Left ventricle myocardium superior (tissue), 1 donor: ENCODE measurements around the gene CCND2. TPM values are rescaled to one million over a fixed set of nuclear protein-coding genes. Genes with fewer than 3 reads are reported as not detected.

Experiments
- ATAC-seq: fragments of 200-7000 bp; cut with Tn5 transposase; one replicate; pipeline ENCODE4 v1.9.1; 2020; ENCODE audit warnings: mild to moderate bottlenecking, moderate library complexity
- DNase-seq: peaks from one replicate; pipeline ENCODE4 v3.0.0-alpha.2; 2020
- intact Hi-C: fragments of 100-400 bp; cut with micrococcal nuclease; formaldehyde crosslinking; loops from one replicate; pipeline ENCODE4 v1.11.0; 2022
- total RNA-seq: library from RNA; stranded (reverse); fragmentation: NEBNext Ultra II Directional; extraction: Animal tissue kit (Norgen Biotek cat#: 25700); gene quantifications from one replicate; pipeline ENCODE4 v1.2.1, GENCODE V29; 2021
- donor health status: DM: no; HTN: yes; CAD: no; lungs with severe emphysema.

CCND2 gene
- total RNA-seq, 1 donor from 2014 or later, result 281 TPM

DNA sequence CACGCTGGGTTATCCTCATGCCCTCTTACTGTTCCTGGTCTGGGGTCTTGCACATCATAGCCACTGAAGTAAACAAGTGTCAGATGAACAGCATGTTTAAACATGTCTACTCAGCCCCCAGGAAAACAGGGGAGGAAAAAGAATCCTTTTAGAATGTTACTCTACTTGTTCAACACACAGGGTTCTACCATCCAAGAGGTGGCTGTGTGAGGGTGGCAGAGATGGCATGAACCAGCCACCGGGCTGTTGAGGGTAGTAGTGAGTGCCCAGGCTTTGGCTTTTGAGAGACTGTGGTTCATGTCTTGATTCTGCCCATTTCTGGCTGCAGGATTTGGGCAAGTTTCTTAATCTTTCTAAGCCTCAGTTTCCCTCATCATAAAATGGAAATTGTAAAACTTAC lies 21.6 kb upstream of the CCND2 start:
- intact Hi-C loops, result no loop called here
- ATAC-seq (peak; percentile 27), DNase-seq (no peak)

DNA sequence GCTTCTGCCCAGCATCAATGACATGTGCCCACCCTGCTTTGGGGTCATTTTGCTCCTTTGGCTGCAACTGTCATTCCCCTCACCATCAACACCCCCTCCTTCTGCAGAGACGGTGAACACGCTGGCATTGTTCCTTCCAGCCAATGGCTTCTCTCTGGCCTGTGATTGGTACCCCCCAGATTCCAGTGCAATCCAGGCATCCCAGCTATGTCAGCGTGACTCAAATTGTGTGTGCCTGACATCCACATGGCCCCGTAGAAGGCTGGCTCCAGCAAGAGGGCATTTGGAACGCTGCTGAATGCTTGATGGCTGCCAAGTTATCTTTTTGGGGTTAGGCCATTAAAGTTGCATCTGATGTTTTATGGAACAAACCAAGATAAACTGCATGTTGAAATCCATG lies 21.0 kb upstream of the CCND2 start:
- peak; percentile 52 for DNase-seq

DNA sequence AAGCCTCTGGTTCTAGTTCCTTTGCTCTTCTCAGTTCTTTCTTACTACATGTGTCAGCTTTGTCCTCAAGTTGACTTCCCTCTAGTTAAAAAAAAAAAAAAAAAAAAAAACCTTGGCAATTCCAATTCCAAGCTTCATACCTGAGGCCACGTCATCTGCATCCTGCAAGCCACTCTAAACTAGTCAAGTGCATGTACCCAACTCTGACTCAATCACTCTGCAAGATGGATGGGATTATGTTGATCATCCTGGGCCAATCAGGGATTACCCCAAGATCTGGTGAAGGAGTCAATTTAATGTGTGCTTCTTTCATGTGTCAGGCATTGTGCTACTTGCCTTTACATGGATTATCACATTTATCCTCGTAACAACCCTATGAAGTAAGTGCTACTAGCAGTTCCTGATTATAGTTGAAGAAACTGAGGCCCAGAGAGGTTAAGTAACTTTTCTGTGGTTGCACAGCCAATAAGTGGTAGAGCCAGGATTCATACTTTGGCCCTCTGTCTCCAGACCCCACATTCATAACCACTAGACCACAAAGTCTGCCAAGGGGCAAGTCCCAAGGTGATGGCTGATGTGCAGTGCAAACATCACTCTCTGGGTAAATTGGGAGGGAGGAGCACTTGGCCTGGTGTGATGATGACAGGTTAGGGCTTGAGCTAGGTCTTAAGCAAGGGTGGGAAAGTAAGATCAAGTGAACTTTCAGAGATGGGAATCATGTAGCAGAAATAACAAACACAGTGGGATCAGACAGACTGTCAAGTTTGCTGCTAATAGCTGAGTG lies 17.3 kb upstream of the CCND2 start:
- intact Hi-C loops, result no loop called here
- DNase-seq (no peak), ATAC-seq (no peak)

More for the DNA sequence above, 21.0 kb upstream of the CCND2 start:
- intact Hi-C loops, result no loop called here
- peak; percentile 97 for ATAC-seq

DNA sequence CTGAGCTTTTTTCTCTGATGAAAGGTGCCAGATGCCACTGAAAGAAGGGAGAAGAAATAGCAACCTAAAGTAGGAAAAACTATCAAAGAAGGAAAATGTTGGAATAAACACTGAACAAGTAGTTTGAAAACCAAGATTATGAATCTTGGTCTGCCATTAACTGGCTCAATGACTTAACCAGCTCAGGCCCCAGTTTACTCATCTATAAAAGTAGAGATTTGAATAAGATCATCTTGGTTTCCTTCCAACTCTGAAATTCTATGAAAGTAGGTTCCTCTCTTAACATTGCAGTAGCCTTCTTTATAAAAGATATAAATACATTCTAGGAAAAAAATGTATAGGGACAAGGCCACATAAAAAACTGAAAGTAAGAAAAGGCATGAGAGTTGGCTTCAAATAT lies 16.1 kb upstream of the CCND2 start:
- DNase-seq (no peak), ATAC-seq (no peak)
- intact Hi-C loops, result no loop called here

DNA sequence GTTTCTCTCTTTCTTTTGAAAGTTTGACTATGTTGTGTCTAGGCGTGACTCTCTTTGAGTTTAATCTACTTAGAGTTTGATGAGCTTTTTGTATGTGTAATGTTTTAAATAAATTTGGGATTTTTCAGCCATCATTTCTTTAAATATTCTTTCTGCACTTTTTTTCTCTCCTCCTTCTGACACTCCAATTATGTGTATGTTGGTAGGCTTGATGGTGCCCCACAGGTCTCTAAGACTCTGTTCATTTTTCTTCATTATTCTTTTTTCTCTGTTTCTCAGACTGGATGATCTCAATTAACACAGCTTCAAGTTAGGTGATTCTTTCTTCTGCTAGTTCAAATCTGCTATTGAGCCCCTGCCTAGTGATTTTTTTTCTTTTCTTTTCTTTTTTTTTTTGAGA lies 14.5 kb upstream of the CCND2 start:
- DNase-seq (no peak), ATAC-seq (no peak)
- intact Hi-C loops, result no loop called here

DNA sequence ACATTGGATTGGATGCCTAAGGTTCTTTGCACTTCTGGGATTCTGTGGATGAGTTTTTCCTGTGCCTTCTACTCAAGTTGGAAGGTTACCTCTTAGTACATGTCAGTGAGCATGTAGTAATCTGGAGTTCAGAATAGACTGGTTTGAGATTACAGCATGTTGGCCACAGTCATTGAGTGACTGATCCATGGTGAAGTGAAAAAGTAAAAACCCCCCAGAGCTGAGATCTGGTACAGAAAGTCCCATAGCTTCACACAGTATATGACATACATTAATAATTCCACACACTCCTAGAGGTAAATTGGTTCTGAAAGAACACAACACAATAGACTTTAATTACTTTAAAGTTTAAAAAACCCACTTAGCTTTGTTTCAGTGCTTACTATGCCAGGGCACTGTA lies 11.9 kb upstream of the CCND2 start:
- intact Hi-C loops, result loop anchor here (10.0 kb wide), 1 partner anchor 147 kb away; no protein-coding TSS in a partner anchor
- ATAC-seq, result no peak

DNA sequence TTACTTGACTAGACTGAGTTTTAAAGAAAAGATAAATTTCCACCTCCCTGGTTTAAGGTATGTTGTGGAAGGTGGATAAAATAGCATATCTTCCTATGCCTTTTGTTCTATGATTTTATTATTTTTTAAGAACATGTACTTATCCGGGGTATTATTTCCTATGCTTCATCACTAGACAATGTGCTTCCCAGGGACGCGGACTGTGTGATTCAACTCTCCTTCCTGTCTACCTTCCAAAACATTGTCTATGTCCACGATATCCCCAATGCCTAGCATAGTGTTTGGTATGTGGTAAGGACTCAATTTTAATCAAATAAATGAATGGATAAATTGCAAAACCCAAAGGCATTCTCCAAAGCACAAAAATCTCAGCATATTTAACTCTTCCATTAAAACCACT lies 8.3 kb upstream of the CCND2 start:
- DNase-seq (no peak), ATAC-seq (no peak)
- intact Hi-C loops, result loop anchor here (10.0 kb wide), 1 partner anchor 150 kb away; no protein-coding TSS in a partner anchor

More for the DNA sequence above, 11.9 kb upstream of the CCND2 start:
- DNase-seq, result no peak

DNA sequence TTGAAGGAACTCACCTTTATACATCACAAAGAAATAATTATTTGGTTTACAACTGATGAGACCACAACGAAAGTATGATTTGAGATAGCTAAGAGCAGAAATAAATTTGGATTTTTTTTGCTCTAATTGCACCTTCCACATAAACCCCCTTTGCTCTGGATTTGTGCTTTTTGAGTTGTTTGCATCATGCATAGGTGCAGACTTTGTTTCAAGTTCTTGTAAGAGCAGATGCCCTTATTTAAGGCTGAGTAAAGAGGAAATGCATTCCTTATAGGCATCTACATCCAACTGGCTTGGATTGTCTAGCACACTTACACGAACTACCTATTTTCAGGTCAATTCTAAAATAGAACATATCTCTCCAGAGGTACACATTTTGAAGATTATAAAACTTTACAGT lies 6.6 kb upstream of the CCND2 start:
- intact Hi-C loops, result loop anchor here (10.0 kb wide), 1 partner anchor 152 kb away; no protein-coding TSS in a partner anchor
- DNase-seq (no peak), ATAC-seq (no peak)

DNA sequence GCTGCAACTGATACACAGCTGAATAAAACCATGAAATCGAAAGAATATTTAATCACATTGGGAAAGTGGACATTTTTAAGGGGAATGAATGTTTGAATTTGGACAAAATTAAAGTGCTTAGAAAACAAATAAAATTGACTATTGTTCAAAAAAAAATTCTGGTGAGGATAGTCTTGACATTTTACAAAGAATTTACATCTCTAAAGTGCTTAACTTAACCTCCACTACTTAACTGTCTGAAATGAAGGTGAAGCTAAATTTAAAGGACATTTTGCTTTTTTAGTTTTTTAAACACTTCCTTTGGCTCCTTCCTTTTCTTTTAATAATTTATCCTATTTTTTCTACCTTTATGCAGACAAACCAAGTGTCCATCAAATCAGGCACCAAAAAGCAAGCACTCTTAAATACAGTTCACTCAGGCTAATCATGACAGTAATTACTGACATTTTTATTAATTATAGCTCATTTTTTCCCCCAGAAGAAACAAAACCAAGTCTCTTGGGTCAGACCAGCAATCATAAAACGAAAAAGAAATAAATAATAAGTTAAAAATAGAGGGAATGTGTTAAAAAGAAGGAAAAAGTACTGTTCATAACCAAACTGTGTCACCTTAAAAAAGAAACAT lies 5.7 kb upstream of the CCND2 start:
- DNase-seq (no peak), ATAC-seq (no peak)
- intact Hi-C loops, result loop anchor here (10.0 kb wide), 1 partner anchor 153 kb away; no protein-coding TSS in a partner anchor

DNA sequence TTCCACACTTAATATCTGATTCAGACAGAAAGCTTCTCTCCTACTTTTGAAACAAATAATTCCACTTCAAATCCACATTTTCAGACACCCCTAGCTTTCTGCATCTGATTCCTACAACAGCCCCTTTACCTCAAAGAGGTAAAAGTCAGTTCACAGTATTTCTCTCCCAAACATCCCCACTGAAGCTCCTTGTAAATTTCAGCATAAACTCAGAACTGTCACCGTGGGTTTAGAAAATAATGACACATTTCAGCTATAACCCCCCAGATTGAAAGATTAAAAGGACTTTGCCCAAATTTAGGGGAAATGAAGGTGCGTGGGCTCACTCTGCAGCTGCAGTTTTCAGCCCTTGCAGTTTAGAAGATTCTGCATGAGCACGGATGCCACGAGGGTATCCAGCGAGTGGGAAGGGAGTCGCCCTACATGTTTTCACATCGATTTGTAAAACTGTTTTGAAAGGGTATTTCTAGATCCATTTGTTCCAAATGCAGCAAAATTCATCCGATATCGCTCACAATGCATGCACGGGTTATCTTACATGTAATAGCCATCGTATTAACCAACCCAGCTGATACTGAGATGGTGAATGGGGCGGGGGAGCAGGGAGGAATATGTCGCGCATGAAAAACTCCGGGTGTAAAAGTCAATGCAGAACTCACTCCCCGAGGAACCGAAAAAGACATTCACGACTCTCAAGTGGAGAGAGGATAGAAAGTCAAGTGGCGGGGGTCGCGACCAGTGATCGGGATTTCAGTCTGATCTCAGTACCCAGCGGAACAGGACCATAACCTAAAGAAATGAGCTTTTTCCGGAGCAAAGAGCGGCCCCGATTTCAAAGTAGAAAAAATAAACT lies 5.0 kb upstream of the CCND2 start:
- no peak for DNase-seq
- no peak for ATAC-seq
- intact Hi-C loops, result loop anchor here (10.0 kb wide), 1 partner anchor 154 kb away; no protein-coding TSS in a partner anchor

DNA sequence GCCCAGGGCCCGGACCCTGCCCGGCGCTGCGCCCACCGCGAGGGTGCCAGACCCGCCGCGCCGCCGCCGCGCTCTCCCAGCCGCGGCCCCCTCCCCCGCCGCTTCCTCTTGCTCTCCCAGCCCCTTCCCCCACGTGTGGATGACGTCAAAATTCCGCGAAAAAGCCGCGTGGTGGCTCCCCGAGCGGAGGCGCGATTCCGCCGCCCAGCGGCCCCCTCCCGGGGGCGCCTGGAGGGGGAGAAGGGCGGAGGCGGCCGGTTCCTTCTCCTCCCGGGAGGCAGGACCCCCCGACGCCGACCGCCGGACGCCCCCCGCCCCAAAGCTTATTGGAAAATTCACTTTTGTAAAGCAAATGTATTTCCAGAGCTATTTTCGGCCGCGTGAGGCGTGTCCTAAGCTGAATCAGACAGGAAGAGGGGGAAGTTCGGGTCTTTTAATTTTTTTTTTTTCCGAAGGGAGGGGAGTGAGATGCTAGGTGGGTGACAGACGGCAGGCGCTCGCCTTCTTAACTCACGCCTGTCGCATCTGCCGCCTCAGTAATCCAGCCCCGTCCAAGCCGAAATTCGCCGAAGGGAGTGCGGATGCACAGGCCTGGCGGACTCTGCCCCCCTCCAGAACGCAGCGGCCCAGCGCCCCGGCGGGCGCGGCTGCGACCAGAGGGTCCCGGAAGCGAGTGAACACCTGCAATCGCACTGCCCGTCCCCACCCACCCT lies 4.1 kb upstream of the CCND2 start:
- intact Hi-C loops, result loop anchor here (10.0 kb wide), 1 partner anchor 155 kb away; no protein-coding TSS in a partner anchor
- peak; percentile 88 for DNase-seq
- ATAC-seq, result peak; percentile 22

DNA sequence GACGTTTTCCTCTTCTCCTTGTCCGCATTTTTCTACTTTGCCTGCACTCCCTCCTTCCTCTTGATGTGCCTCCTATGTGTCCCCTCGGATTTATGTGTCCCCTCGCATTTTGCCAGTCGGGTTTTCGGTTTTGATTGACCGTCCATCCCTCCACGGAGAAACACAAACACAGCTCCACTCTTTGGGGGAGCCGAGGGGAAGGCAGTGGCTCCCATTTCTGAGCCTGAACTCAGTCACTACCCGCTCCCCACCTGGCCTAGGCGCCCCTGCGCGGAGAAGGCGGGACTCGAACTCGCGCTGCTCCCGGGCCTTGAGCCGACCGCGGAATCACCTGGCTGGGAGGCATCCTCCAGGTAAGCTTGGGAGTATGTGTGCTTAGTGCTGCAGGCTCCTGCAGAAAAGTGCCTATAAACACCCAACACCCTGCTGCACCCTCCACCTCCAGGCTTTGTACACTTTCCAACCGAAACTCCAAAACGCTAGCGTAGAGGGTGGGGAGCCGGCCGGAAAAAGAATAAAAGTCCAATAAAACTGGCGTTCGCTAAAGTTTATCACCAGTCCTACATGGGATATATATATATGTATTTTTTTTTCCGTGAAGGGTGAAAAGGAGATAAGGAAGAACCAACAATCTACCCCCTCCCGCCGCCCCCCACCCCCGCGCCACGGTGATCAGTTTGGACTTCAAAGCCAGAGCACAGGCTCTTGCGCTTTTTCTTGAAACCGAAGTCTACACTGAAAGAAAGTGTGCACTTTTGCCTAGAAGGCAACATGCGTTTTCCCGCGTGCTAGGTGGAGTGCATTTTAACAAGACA lies 3.3 kb upstream of the CCND2 start:
- intact Hi-C loops, result loop anchor here (10.0 kb wide), 1 partner anchor 385 kb away; no protein-coding TSS in a partner anchor
- DNase-seq, result no peak
- no peak for ATAC-seq

DNA sequence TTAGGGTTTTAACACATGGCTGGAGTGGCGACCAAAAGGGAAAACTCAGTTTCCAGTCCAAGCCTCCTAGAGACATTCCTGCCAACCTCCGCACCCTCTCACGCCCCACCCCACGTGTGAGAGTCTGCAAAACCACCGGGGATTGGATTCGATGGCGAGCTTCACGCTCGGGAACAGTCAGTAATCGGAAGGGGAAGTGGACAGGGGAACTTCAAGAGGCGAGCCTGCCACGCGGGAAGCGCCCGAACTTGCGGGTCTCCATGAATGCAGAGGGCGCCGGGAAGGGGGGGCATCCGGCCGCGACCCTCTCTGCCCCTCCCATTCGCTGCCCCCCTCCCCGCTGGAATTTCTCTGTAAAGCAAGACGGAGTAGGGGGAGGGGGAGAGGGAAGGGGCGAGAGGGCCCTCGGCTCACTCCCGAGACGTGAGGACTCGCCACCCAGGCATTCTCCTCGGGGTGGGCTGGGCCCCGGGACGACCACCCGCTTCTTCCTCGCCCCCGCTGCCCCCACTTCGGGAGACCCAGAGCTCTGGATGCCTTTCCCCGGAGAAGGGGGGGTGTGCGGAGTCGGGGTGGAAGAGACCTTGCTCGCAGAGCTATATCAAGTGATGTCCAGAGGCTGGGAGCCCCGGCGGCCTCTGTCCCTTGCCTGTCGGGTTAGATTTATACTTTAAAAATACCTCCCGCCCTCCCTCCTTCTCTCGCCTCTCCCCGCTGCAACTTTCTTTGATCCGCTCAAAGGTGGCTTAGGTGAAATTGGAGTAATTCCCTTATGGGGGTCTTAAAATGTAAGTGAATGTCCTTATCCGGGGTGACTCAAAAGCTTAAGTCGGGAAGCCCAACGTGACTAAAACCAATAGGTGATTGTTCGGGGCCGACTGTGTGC lies 2.5 kb upstream of the CCND2 start:
- ATAC-seq (no peak), DNase-seq (peak; percentile 72)
- intact Hi-C loops, result loop anchor here (10.0 kb wide), 1 partner anchor 386 kb away; no protein-coding TSS in a partner anchor

DNA sequence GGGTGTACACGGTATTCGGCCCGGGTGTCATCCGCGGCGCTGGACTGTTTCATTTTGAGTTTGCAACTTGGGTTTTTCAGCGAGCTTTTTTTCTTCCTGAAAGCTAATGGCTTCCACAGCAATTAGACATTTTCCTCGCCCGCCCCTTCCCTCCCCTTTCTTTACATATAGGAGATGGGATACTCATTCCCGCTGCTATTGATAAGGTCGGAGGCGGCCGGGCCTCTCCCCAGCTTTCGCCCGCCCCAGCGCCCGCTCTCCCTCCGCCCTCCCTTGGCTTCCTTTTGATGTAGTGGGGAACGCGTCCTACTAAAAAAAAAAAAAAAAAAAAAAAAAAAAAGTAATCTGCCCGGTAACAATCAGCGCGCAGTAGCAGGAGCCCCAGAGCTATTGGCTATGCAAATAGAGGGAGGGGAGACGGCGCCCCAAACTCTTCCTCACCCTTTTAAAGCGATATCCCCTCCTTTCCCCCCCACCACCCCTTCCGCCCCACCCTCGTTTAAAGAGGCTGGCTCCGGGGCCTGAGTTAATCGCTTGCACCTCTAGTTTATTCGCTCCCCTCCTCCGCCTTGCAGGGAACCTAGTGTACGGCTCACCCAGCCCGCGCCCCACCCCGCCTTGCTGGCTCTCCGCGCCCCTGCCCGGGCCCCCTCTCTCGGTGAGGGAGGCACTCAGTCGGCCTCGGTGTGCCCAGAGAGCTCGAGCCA lies 1.7 kb upstream of the CCND2 start:
- DNase-seq (peak; percentile 80), ATAC-seq (peak; percentile 55)
- intact Hi-C loops, result loop anchor here (10.0 kb wide), 1 partner anchor 387 kb away; no protein-coding TSS in a partner anchor

DNA sequence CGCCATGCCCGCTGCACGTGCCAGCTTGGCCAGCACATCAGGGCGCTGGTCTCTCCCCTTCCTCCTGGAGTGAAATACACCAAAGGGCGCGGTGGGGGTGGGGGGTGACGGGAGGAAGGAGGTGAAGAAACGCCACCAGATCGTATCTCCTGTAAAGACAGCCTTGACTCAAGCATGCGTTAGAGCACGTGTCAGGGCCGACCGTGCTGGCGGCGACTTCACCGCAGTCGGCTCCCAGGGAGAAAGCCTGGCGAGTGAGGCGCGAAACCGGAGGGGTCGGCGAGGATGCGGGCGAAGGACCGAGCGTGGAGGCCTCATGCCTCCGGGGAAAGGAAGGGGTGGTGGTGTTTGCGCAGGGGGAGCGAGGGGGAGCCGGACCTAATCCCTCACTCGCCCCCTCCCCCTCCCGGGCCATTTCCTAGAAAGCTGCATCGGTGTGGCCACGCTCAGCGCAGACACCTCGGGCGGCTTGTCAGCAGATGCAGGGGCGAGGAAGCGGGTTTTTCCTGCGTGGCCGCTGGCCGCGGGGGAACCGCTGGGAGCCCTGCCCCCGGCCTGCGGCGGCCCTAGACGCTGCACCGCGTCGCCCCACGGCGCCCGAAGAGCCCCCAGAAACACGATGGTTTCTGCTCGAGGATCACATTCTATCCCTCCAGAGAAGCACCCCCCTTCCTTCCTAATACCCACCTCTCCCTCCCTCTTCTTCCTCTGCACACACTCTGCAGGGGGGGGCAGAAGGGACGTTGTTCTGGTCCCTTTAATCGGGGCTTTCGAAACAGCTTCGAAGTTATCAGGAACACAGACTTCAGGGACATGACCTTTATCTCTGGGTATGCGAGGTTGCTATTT lies 914 bp upstream of the CCND2 start:
- ATAC-seq, result peak; percentile 1
- intact Hi-C loops, result loop anchor here (10.0 kb wide), 1 partner anchor 388 kb away; no protein-coding TSS in a partner anchor

More for the DNA sequence above, 914 bp upstream of the CCND2 start:
- DNase-seq, result peak; percentile 68
